GM12878 (cell line): ENCODE measurements around the gene UNC119B. TPM values are rescaled to one million over a fixed set of nuclear protein-coding genes. Genes with fewer than 3 reads are reported as not detected.

Experiments
- ATAC-seq: fragments of 200-7000 bp; cut with Tn5 transposase; 3 replicates; pipeline ENCODE4 v1.9.1; 2020; ENCODE audit warnings: mild to moderate bottlenecking, moderate library complexity
- BruUV-seq: library from RNA; stranded (reverse); fragments of 400-500 nt; replicated peaks from 2 replicates; lab custom pipeline; 2021; lab: Mats Ljungman, UMichigan
- CTCF ChIA-PET: fragments of 300-600 bp; sonication (Branson Sonifier 250); formaldehyde crosslinking; extraction: SDS; loops from one replicate; lab custom pipeline; 2021; ENCODE audit warnings: inconsistent platforms; lab: Yijun Ruan, JAX
- POLR2A ChIA-PET: fragments of 350-600 bp; formaldehyde crosslinking; extraction: SDS; loops from one replicate; lab custom pipeline; 2021; ENCODE audit warnings: inconsistent platforms; lab: Charles Lee
- RAD21 ChIA-PET: fragments of 300-600 bp; sonication (Branson Sonifier 250); formaldehyde crosslinking; loops from one replicate; lab custom pipeline; 2023; ENCODE audit warnings: antibody characterized with exemption; ENCODE audit not compliant: unreplicated experiment; lab: Charles Lee
- SMC1A ChIA-PET: fragments of 300-600 bp; sonication (Branson Sonifier 250); formaldehyde crosslinking; loops from one replicate; lab custom pipeline; 2023; ENCODE audit not compliant: unreplicated experiment, uncharacterized antibody; lab: Charles Lee
- DNase-seq: peaks from one replicate; pipeline ENCODE4 v3.0.0-alpha.2; 2011; ENCODE audit warnings: low read depth, low spot score
- FAIRE-seq: peaks from 3 replicates; lab custom pipeline; 2011; peaks lifted over from hg19 to GRCh38; lab: Jason Lieb, UNC
- H2AFZ ChIP-seq: 2 replicates; pipeline ENCODE4 v1.6.0; 2011; ENCODE audit warnings: low read depth, low read length, control low read depth; ENCODE audit not compliant: control insufficient read depth
- H3K27ac ChIP-seq: 2 replicates; pipeline ENCODE4 v1.5.1; 2011; ENCODE audit warnings: control low read depth; ENCODE audit not compliant: control insufficient read depth, insufficient read depth
- H3K27me3 ChIP-seq, 2 experiments: replicated peaks in 1 of 2; 2 replicates each; pipeline versions ENCODE4 v1.6.0 to v1.6.1; 2011; ENCODE audit warnings: low read length in 1 of 2; ENCODE audit not compliant: control insufficient read depth in 2 of 2, insufficient read depth in 2 of 2
- H3K36me3 ChIP-seq, 2 experiments: 2 replicates each; pipeline ENCODE4 v1.5.1; 2011; ENCODE audit warnings: low read length in 1 of 2; ENCODE audit not compliant: control insufficient read depth in 2 of 2, insufficient read depth in 2 of 2
- H3K4me1 ChIP-seq: 2 replicates; pipeline ENCODE4 v1.6.1; 2011; ENCODE audit warnings: mild to moderate bottlenecking, low read length, moderate library complexity, mixed read lengths; ENCODE audit not compliant: control insufficient read depth, insufficient read depth
- H3K4me2 ChIP-seq: 2 replicates; pipeline ENCODE4 v1.6.0; 2011; ENCODE audit warnings: control low read depth; ENCODE audit not compliant: control insufficient read depth, insufficient read depth
- H3K4me3 ChIP-seq: fragments of 200-600 bp; sonication (generic); 2 replicates; pipeline ENCODE4 v1.5.1; 2016
- H3K79me2 ChIP-seq: 2 replicates; pipeline ENCODE4 v1.6.0; 2011; ENCODE audit warnings: low read length; ENCODE audit not compliant: control insufficient read depth, insufficient read depth
- H3K9ac ChIP-seq: 2 replicates; pipeline ENCODE4 v1.8.0; 2011; ENCODE audit warnings: low read length, control low read depth, mixed read lengths; ENCODE audit not compliant: control insufficient read depth, insufficient read depth
- H3K9me3 ChIP-seq: replicated peaks from 3 replicates; pipeline ENCODE4 v1.5.1; 2011; ENCODE audit warnings: mild to moderate bottlenecking, low read length; ENCODE audit not compliant: control insufficient read depth, insufficient read depth
- H4K20me1 ChIP-seq: 2 replicates; pipeline ENCODE4 v1.6.0; 2011; ENCODE audit not compliant: control insufficient read depth, insufficient read depth
- RUNX3 ChIP-seq: IDR thresholded peaks from 2 replicates; pipeline ENCODE4 v1.6.1; 2012; ENCODE audit warnings: low read length, inconsistent platforms
- USF1 ChIP-seq: IDR thresholded peaks from 2 replicates; pipeline ENCODE4 v1.6.1; 2011; ENCODE audit warnings: borderline replicate concordance, low read depth, mild to moderate bottlenecking, moderate library complexity, mixed read lengths, low read length; ENCODE audit not compliant: insufficient read depth; ENCODE audit errors: extremely low read length
- WGBS: methylation state at CpG from one replicate; pipeline ENCODE4 v1.1.6; 2016; ENCODE audit warnings: low lambda C conversion rate; ENCODE audit not compliant: insufficient replicate concordance, insufficient coverage; ENCODE audit errors: missing lambda C conversion rate; 5-methylcytosine and 5-hydroxymethylcytosine counted together
- in situ Hi-C: fragments of 300-500 bp; cut with MboI; formaldehyde crosslinking; loops from 9 replicates; pipeline ENCODE4 v1.14.3; 2018; ENCODE audit warnings: mixed read lengths
- intact Hi-C: fragments of 100-400 bp; cut with micrococcal nuclease; formaldehyde crosslinking; loops from one replicate; pipeline ENCODE4 v1.14.2; 2022; ENCODE audit not compliant: unreplicated experiment
- polyA plus RNA-seq, 11 experiments: library from polyadenylated mRNA; depleted of rRNA in 4 of 11; unstranded in 6 of 11; stranded (reverse) in 5 of 11; fragments of >200 nt; fragmentation: Nextera tagmentation in 4 of 11; fragmentation: Illumina TruSeq in 1 of 11; extraction: Ambion mirVana in 4 of 11; extraction: Trizol in 1 of 11; gene quantifications; 1 replicate in 1 of 11; 2 replicates in 10 of 11; pipeline versions ENCODE4 v1.2.1 to v1.2.3, GENCODE V29; 2011 to 2016; ENCODE audit warnings: inconsistent platforms in 2 of 11, missing spikeins in 2 of 11, low read depth in 1 of 11
- total RNA-seq, 4 experiments: library from RNA; depleted of rRNA in 3 of 4; stranded (reverse); fragments of >200 nt in 3 of 4; fragmentation: Illumina TruSeq in 1 of 4; extraction: Trizol in 1 of 4; gene quantifications; 2 replicates each; pipeline versions ENCODE4 v1.2.1 to v1.2.3, GENCODE V29; 2013 to 2021
- TF ChIP-seq, protein P1 (sequence below): IDR thresholded peaks from 2 replicates; pipeline ENCODE4 v1.6.1; 2012; ENCODE audit warnings: improper control_type of control experiment, low read depth, low read length; ENCODE audit not compliant: insufficient replicate concordance

Gene UNC119B
- total and polyA plus RNA-seq, 10 of the 15 experiments (the other 5 are each of a cell fraction or from before 2014, with no cell fraction given), result 4.3 to 31.5 (median 10.5) TPM

DNA sequence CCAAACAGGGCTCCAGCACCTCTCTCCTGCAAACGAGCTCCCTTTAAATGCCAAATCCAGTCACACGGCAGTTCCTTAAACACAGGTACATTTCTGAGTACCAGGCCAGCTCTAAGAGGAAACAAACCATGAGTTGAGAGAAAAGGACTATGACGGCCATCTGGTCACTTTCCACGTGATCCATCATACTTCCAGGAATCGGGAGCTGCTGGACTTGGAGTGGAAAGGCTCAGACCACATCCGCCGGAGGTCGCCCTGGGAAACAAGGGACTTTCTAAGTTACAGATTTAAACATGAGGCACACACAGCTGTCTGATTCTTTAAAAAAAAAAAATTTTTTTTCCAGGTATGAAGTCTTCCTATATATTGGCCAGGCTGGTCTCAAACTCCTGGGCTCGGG, 54.6 kb downstream of the UNC119B start:
- no peaks in the 10 kb centered on the region for H3K4me1 ChIP-seq
- in situ Hi-C loops, result no loop called here
- TF ChIP-seq, protein P1, sequence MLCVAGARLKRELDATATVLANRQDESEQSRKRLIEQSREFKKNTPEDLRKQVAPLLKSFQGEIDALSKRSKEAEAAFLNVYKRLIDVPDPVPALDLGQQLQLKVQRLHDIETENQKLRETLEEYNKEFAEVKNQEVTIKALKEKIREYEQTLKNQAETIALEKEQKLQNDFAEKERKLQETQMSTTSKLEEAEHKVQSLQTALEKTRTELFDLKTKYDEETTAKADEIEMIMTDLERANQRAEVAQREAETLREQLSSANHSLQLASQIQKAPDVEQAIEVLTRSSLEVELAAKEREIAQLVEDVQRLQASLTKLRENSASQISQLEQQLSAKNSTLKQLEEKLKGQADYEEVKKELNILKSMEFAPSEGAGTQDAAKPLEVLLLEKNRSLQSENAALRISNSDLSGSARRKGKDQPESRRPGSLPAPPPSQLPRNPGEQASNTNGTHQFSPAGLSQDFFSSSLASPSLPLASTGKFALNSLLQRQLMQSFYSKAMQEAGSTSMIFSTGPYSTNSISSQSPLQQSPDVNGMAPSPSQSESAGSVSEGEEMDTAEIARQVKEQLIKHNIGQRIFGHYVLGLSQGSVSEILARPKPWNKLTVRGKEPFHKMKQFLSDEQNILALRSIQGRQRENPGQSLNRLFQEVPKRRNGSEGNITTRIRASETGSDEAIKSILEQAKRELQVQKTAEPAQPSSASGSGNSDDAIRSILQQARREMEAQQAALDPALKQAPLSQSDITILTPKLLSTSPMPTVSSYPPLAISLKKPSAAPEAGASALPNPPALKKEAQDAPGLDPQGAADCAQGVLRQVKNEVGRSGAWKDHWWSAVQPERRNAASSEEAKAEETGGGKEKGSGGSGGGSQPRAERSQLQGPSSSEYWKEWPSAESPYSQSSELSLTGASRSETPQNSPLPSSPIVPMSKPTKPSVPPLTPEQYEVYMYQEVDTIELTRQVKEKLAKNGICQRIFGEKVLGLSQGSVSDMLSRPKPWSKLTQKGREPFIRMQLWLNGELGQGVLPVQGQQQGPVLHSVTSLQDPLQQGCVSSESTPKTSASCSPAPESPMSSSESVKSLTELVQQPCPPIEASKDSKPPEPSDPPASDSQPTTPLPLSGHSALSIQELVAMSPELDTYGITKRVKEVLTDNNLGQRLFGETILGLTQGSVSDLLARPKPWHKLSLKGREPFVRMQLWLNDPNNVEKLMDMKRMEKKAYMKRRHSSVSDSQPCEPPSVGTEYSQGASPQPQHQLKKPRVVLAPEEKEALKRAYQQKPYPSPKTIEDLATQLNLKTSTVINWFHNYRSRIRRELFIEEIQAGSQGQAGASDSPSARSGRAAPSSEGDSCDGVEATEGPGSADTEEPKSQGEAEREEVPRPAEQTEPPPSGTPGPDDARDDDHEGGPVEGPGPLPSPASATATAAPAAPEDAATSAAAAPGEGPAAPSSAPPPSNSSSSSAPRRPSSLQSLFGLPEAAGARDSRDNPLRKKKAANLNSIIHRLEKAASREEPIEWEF, result no peak
- TF ChIP-seq RUNX3 (no peak), USF1 (no peak)
- no peaks in the 10 kb centered on the region for H3K79me2 ChIP-seq
- WGBS, result 92% methylated on average over 9 of the region's 9 CpGs
- intact Hi-C loops, result no loop called here
- ChIA-PET POLR2A (interaction anchor here (0.7 kb wide), 1 partner anchor 80 kb away, joined by 3 read pairs; no protein-coding TSS in a partner anchor), RAD21 (no interaction called here), SMC1A (interaction anchor here (0.6 to 1.7 kb wide), 4 partner anchors 33 to 220 kb away, joined by 3 to 4 read pairs (median 4); no protein-coding TSS in a partner anchor), CTCF (no interaction called here)
- no peak overlapping the region for H3K4me2 ChIP-seq
- H3K27ac ChIP-seq, result no peak overlapping the region
- H3K9me3 ChIP-seq, result no peaks in the 10 kb centered on the region
- no peaks in the 10 kb centered on the region for H4K20me1 ChIP-seq
- H3K27me3 ChIP-seq, result no peaks in the 10 kb centered on the region
- FAIRE-seq (no peak), DNase-seq (no peak), ATAC-seq (no peak)
- no TSS peak for BruUV-seq
- no peak overlapping the region for H2AFZ ChIP-seq
- H3K9ac ChIP-seq, result no peak overlapping the region
- H3K36me3 ChIP-seq, result peaks cover 29 to 30% of the 10 kb centered on the region in 2 experiments
- H3K4me3 ChIP-seq, result no peak overlapping the region
